GM23338 (cell line): Measurements from ENCODE around the gene DOLPP1. TPM values are rescaled to one million over a fixed set of nuclear protein-coding genes. Genes with fewer than 3 reads are reported as not detected.

Source experiments
- ATAC-seq: fragments of 200-7000 bp; cut with Tn5 transposase; 3 replicates; pipeline ENCODE4 v1.9.1; 2020
- DNase-seq: peaks from one replicate; pipeline ENCODE4 v3.0.0-alpha.2; 2015; ENCODE audit warnings: low spot score
- H2AFZ ChIP-seq: fragments of 200-600 bp; sonication (generic); 2 replicates; pipeline ENCODE4 v1.8.0; 2016; ENCODE audit warnings: antibody characterized with exemption, mild to moderate bottlenecking, moderate library complexity
- H3F3A ChIP-seq: fragments of 200-600 bp; sonication (generic); replicated peaks from 2 replicates; pipeline ENCODE4 v1.8.0; 2017; ENCODE audit warnings: antibody characterized with exemption, mixed run types, low read depth
- H3K27ac ChIP-seq: fragments of 200-600 bp; sonication (generic); 2 replicates; pipeline ENCODE4 v1.6.1; 2016; ENCODE audit warnings: low read depth
- H3K27me3 ChIP-seq: fragments of 200-600 bp; sonication (generic); 2 replicates; pipeline ENCODE4 v1.8.0; 2016; ENCODE audit warnings: mild to moderate bottlenecking, mixed run types, moderate library complexity; ENCODE audit not compliant: insufficient read depth
- H3K36me3 ChIP-seq: fragments of 200-600 bp; sonication (generic); 2 replicates; pipeline ENCODE4 v1.8.0; 2016; ENCODE audit warnings: mild to moderate bottlenecking; ENCODE audit not compliant: insufficient read depth
- H3K4me1 ChIP-seq: fragments of 200-600 bp; sonication (generic); 2 replicates; pipeline ENCODE4 v1.8.0; 2016; ENCODE audit warnings: mild to moderate bottlenecking, moderate library complexity; ENCODE audit not compliant: insufficient read depth
- H3K4me2 ChIP-seq: fragments of 200-600 bp; sonication (generic); 2 replicates; pipeline ENCODE4 v1.7.1; 2017; ENCODE audit warnings: mixed run types
- H3K4me3 ChIP-seq: fragments of 200-600 bp; sonication (generic); 2 replicates; pipeline ENCODE4 v1.6.1; 2016; ENCODE audit warnings: mixed run types
- H3K79me2 ChIP-seq: fragments of 200-600 bp; sonication (generic); replicated peaks from 2 replicates; pipeline ENCODE4 v1.8.0; 2017; ENCODE audit warnings: mild to moderate bottlenecking; ENCODE audit not compliant: insufficient read depth
- H3K9me2 ChIP-seq: fragments of 200-600 bp; sonication (generic); 2 replicates; pipeline ENCODE4 v1.8.0; 2017; ENCODE audit not compliant: insufficient read depth
- H4K20me1 ChIP-seq: fragments of 200-600 bp; sonication (generic); replicated peaks from 2 replicates; pipeline ENCODE4 v1.8.0; 2017; ENCODE audit warnings: mild to moderate bottlenecking; ENCODE audit not compliant: insufficient read depth
- H3K27ac Mint-ChIP-seq: 2 replicates; pipeline ENCODE4 v1.8.0; 2020; ENCODE audit warnings: inconsistent platforms, mild to moderate bottlenecking, moderate library complexity, mixed read lengths
- H3K27me3 Mint-ChIP-seq: 3 replicates; pipeline ENCODE4 v1.8.0; 2022; ENCODE audit warnings: low read depth, mild to moderate bottlenecking, moderate library complexity, mixed read lengths, inconsistent platforms; ENCODE audit not compliant: insufficient read depth, poor library complexity
- H3K36me3 Mint-ChIP-seq: 3 replicates; pipeline ENCODE4 v1.8.0; 2021; ENCODE audit warnings: low read depth, mild to moderate bottlenecking, inconsistent platforms, moderate library complexity, mixed read lengths
- H3K4me1 Mint-ChIP-seq: 3 replicates; pipeline ENCODE4 v1.8.0; 2020; ENCODE audit warnings: mild to moderate bottlenecking, inconsistent platforms, mixed read lengths
- H3K4me3 Mint-ChIP-seq: 3 replicates; pipeline ENCODE4 v1.8.0; 2021; ENCODE audit warnings: moderate library complexity, mild to moderate bottlenecking, inconsistent platforms, mixed read lengths
- H3K9me3 Mint-ChIP-seq: 3 replicates; pipeline ENCODE4 v1.8.0; 2020; ENCODE audit warnings: moderate library complexity, mild to moderate bottlenecking, inconsistent platforms, mixed read lengths
- CREB1 ChIP-seq: fragments of 250-450 bp; sonication (Bioruptor Pico); IDR thresholded peaks from 2 replicates; pipeline ENCODE4 v1.5.0; 2020; ENCODE audit warnings: low read depth, mild to moderate bottlenecking, moderate library complexity
- CTCF ChIP-seq, 2 experiments: fragments of 200-600 bp in 1 of 2; sonication (generic) in 1 of 2; conservative IDR thresholded peaks; 2 replicates each; pipeline versions ENCODE4 v1.5.1 to v1.6.1; 2016 to 2017; ENCODE audit warnings: antibody characterized with exemption in 2 of 2, low read depth in 2 of 2, mild to moderate bottlenecking in 2 of 2, moderate library complexity in 1 of 2
- EZH2 ChIP-seq: fragments of 200-600 bp; sonication (generic); IDR thresholded peaks from one replicate; pipeline ENCODE4 v1.8.0; 2017; ENCODE audit warnings: antibody characterized with exemption, mild to moderate bottlenecking, low read depth; ENCODE audit not compliant: unreplicated experiment
- ZNF462 ChIP-seq: fragments of 250-450 bp; sonication (Bioruptor Pico); IDR thresholded peaks from 2 replicates; pipeline ENCODE4 v1.5.0; 2020; ENCODE audit warnings: mild to moderate bottlenecking, moderate library complexity
- polyA plus RNA-seq: library from polyadenylated mRNA; unstranded; fragments of >200 nt; fragmentation: Nextera tagmentation; extraction: Ambion mirVana; gene quantifications from 2 replicates; pipeline ENCODE4 v1.2.1, GENCODE V29; 2016
- total RNA-seq: library from RNA; depleted of rRNA; stranded (reverse); fragments of >200 nt; shearing (Covaris generic); gene quantifications from 2 replicates; pipeline ENCODE4 v1.2.3, GENCODE V29; 2014

The DOLPP1 gene
- total and polyA plus RNA-seq, 2 experiments from 2014 or later = 23.3 to 31.9 TPM

- no peak overlapping the region for H2AFZ ChIP-seq
- no peak overlapping the region for H3K4me2 ChIP-seq
- Mint-ChIP-seq H3K27ac (no peak overlapping the region), H3K4me3 (no peak overlapping the region), H3K36me3 (no peaks in the 10 kb centered on the region), H3K4me1 (peaks cover 2% of the 10 kb centered on the region; the same call in 2 of the 3 replicates), H3K27me3 (peaks cover 14% of the 10 kb centered on the region), H3K9me3 (no peaks in the 10 kb centered on the region)
- H4K20me1 ChIP-seq = peaks cover 4% of the 10 kb centered on the region; the same call in 1 of the 2 replicates
- no peaks in the 10 kb centered on the region for H3K4me1 ChIP-seq
- TF ChIP-seq ZNF462 (CRISPR knock-in tag) = no peak
- TF ChIP-seq EZH2 = no peak
- no peak for TF ChIP-seq CTCF (conservative IDR thresholded peaks at IDR 0.05; ENCODE audit: low read depth in 2 of 2)
- TF ChIP-seq CREB1 (CRISPR knock-in tag) = no peak
- H3K36me3 ChIP-seq = no peaks in the 10 kb centered on the region
- no peaks in the 10 kb centered on the region for H3K79me2 ChIP-seq
- H3K27ac ChIP-seq = no peak overlapping the region
- no peak overlapping the region for H3K4me3 ChIP-seq
- DNase-seq (no peak), ATAC-seq (no peak)
- no peaks in the 10 kb centered on the region for H3K27me3 ChIP-seq
- 0 out of 2 replicates have a peak, but pooled peaks cover 3% of the 10 kb centered on the region for H3F3A ChIP-seq
- no peaks in the 10 kb centered on the region for H3K9me2 ChIP-seq
Observed at GRCh38 chr9:129095908-129096307, 15.0 kb downstream of the DOLPP1 start.
